GM18867 (cell line): ENCODE results near the gene ZXDA.

Source experiments
- ATAC-seq: cut with Tn5 transposase; IDR thresholded peaks from one replicate; pipeline ENCODE4 v1.9.1; 2021; ENCODE audit warnings: mild to moderate bottlenecking, moderate library complexity; ENCODE audit not compliant: unreplicated experiment

Gene ZXDA

DNA sequence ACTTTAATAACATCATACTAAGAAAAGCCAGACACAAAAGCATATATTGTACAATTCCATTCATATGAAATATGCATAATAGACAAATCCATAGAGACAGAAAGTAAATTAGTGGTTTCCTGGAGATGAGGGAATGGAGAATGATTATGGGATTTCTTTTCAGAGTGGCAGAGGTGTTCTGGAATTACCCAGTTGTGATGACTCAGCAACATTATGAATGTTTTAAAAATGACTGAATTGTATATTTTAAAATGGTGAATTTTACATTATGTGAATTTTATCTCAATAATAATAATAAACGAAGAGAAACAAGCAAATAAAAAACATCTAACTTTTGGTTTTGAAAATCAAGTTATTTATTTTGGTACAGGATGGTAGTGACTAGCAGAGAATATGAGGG is 11.2 kb downstream of the ZXDA start:
- no peak for ATAC-seq

DNA sequence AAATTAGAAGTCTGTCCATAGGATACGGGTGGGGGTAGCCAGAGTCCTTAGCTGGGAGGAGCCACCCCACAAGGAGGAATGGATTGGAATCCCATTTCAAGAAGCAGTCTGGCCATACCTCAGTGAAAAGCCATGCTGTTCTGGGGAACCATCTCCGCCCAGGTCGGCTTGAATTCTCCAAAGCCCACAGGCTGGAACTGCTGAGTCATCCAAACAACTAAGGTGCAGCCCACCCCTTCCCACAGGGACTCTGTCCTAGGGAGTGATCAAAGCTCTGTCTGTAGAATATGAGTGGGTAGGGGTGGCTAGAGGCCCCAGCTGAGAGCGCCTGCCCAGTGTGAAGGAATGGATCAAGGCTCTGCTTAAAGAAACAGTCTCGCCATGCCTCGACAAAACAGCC is 38.8 kb downstream of the ZXDA start:
- no peak for ATAC-seq
